Ovary (tissue), 9 donors: ENCODE results near the gene WDFY1. TPM values are rescaled to one million over a fixed set of nuclear protein-coding genes. Genes with fewer than 3 reads are reported as not detected.

Experiments
- DNase-seq, 5 donors: peaks; one replicate each; pipeline ENCODE4 v3.0.0-alpha.2; 2019 to 2020
- H3K27ac ChIP-seq, 2 donors: fragments of 200-600 bp; one replicate each; pipeline versions ENCODE4 v1.5.1 to v1.8.0; 2019 to 2022
- H3K27me3 ChIP-seq: fragments of 200-600 bp; one replicate; pipeline ENCODE4 v1.8.0; 2022
- H3K36me3 ChIP-seq: fragments of 200-600 bp; sonication (generic); one replicate; pipeline ENCODE4 v1.5.1; 2019
- H3K4me1 ChIP-seq: one replicate; pipeline ENCODE4 v1.8.1; 2013; ENCODE audit warnings: mild to moderate bottlenecking, moderate library complexity; ENCODE audit not compliant: insufficient read depth
- H3K4me3 ChIP-seq: fragments of 200-600 bp; sonication (generic); one replicate; pipeline ENCODE4 v1.5.1; 2017
- H3K9me3 ChIP-seq, 2 donors: fragments of 200-600 bp in 1 of 2; sonication (generic) in 1 of 2; one replicate each; pipeline versions ENCODE4 v1.5.1 to v1.8.1; 2013 to 2019; ENCODE audit warnings: mild to moderate bottlenecking in 1 of 2, moderate library complexity in 1 of 2
- CTCF ChIP-seq, 3 donors: fragments of 450-650 bp in 2 of 3; fragments of 200-600 bp in 1 of 3; IDR thresholded peaks; one replicate each; pipeline versions ENCODE4 v1.5.1 to v1.8.0; 2016 to 2022; ENCODE audit warnings: antibody characterized with exemption in 3 of 3, mild to moderate bottlenecking in 1 of 3
- EP300 ChIP-seq: sonication (generic); formaldehyde crosslinking; IDR thresholded peaks from one replicate; pipeline ENCODE4 v1.6.1; 2017; ENCODE audit warnings: antibody characterized with exemption
- POLR2A ChIP-seq: fragments of 450-650 bp; IDR thresholded peaks from one replicate; pipeline ENCODE4 v1.6.1; 2017; ENCODE audit warnings: antibody characterized with exemption, mild to moderate bottlenecking, moderate library complexity
- WGBS, 3 donors: extraction: QIAGEN DNeasy Blood & Tissue Kit in 1 of 3; methylation state at CpG; one replicate each; pipeline versions ENCODE4 v1.1.5 to v1.1.7; 2013 to 2017; 5-methylcytosine and 5-hydroxymethylcytosine counted together
- intact Hi-C, 4 donors: fragments of 100-400 bp; cut with DNase I; formaldehyde crosslinking; loops; one replicate each; pipeline versions ENCODE4 v1.11.0 to v1.15.1; 2022 to 2023
- polyA plus RNA-seq, 2 donors: library from polyadenylated mRNA; stranded (reverse); fragments of 200-250 nt in 1 of 2; fragments of 350-450 nt in 1 of 2; fragmentation: Illumina TruSeq in 1 of 2; extraction: RNeasy Lipid Tissue Mini Kit (QIAGEN cat#74804) in 1 of 2; gene quantifications; one replicate each; pipeline ENCODE4 v1.2.3, GENCODE V29; 2013 to 2014
- total RNA-seq, 7 donors: library from RNA; depleted of rRNA in 2 of 7; stranded (reverse); fragments of >200 nt in 2 of 7; fragmentation: NEBNext Ultra II Directional in 3 of 7; extraction: Animal tissue kit (Norgen Biotek cat#: 25700) in 3 of 7; gene quantifications; one replicate each; pipeline versions ENCODE4 v1.1.0 to v1.2.4, GENCODE V29; 2016 to 2023
- donor health status: DM: no; HTN: no; CAD: no; lungs with moderate emphysema.
- donor health status: DM: no; HTN: no; CAD: no.
- donor health status: Bipolar disorder and iron deficiency.
- donor health status: DM: yes; HTN: yes; CAD: no.
- donor health status: DM: no; HTN: no; CAD: no.
- donor health status: DM: yes; HTN: yes; CAD: no.

The WDFY1 gene
- total and polyA plus RNA-seq, 9 donors: 21.2 to 50.1 (median 39.6) TPM

- Histone ChIP-seq H3K4me3 (no peak overlapping the region), H3K27me3 (no peaks in the 10 kb centered on the region), H3K9me3 (no peaks in the 10 kb centered on the region), H3K4me1 (peaks cover 19% of the 10 kb centered on the region), H3K36me3 (no peaks in the 10 kb centered on the region), H3K27ac (no peak overlapping the region)
- WGBS, 3 donors: 35 to 44% (median 39%) methylated on average over 6 of the region's 6 CpGs
- intact Hi-C loops: no loop called here
- no peak for TF ChIP-seq POLR2A
- TF ChIP-seq CTCF (IDR thresholded peaks at IDR 0.05): no peak
- TF ChIP-seq EP300: no peak
- DNase-seq: no peak
Measured at GRCh38 chr2:223932816-223933800, 12.0 kb downstream of the WDFY1 start.

- 83 to 86% (median 84%) methylated on average over 23 of the region's 23 CpGs for WGBS, 3 donors
- no peak overlapping the region for H3K27ac ChIP-seq
- H3K9me3 ChIP-seq: no peaks in the 10 kb centered on the region
- H3K4me1 ChIP-seq: peaks cover 10% of the 10 kb centered on the region
- H3K27me3 ChIP-seq: no peaks in the 10 kb centered on the region
- H3K4me3 ChIP-seq: no peak overlapping the region
- TF ChIP-seq EP300: no peak
- TF ChIP-seq CTCF (IDR thresholded peaks at IDR 0.05): no peak
- no peak for TF ChIP-seq POLR2A
- intact Hi-C loops: no loop called here
- DNase-seq: no peak
- H3K36me3 ChIP-seq: no peaks in the 10 kb centered on the region
Measured at GRCh38 chr2:223930103-223930976, 14.8 kb downstream of the WDFY1 start.

- H3K27ac ChIP-seq: no peak overlapping the region
- H3K9me3 ChIP-seq: no peaks in the 10 kb centered on the region
- H3K27me3 ChIP-seq: no peaks in the 10 kb centered on the region
- H3K4me3 ChIP-seq: no peak overlapping the region
- peaks cover 10% of the 10 kb centered on the region for H3K4me1 ChIP-seq
- TF ChIP-seq CTCF (IDR thresholded peaks at IDR 0.05) (no peak), POLR2A (no peak), EP300 (no peak)
- DNase-seq: no peak
- H3K36me3 ChIP-seq: no peaks in the 10 kb centered on the region
- WGBS, 3 donors: 68 to 71% (median 69%) methylated on average over 4 of the region's 4 CpGs
- intact Hi-C loops: no loop called here
Measured at GRCh38 chr2:223929571-223930102, 15.5 kb downstream of the WDFY1 start.
